GM12872 (cell line): ENCODE data around the gene TMEM167A.

Experiments
- TF ChIP-seq, protein P1 (sequence below): IDR thresholded peaks from 3 replicates; pipeline ENCODE4 v1.5.1; 2011; ENCODE audit warnings: low read depth, mild to moderate bottlenecking, low read length, moderate library complexity; ENCODE audit not compliant: insufficient read depth

TMEM167A gene, protein sequence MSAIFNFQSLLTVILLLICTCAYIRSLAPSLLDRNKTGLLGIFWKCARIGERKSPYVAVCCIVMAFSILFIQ

DNA sequence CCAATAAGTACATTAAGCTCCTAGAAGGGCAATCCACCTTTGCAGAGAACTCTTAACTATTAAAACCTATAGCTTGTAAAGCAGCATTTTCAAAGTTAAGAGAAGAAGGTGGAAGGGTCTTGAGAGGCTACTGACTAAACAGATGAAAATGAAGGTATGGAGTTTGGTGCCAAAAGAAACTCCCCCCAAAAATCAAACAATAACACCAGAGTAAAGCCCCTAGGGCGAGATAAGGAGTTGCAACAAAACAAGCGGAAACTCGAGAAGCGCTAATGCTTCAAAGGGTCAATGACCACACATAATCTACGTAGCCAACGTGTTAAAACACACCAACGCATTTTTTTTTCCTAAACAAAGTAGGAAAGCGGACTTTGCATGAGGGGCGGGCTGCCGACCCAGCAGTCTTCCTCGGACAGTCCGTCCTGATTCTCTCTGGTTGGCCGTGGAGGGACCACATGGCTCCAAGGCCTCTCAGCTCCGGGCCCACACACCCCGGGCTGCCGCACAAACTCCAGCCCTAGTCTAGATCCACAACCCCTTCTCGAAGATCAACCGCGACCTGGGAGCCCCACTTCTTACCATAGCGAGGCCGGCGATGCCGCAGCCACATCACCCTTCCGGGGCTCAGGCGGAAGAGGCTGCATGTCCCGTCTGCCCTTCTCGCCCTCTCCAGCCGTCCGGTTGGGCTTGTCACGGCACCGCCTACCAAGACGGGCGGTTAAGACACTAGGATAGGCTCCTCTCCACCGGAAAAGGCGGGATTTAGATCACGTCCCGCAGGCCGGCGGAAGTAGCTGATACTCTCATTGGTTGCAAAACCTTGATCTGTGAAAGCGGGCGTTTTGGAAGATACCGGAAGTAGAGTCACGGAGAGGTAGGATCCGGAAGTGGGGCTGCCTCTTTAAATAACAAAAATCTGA is at the start of gene TMEM167A, which contains the start of gene XRCC4:
TMEM167A (minus strand) TSS at position 653 of the 920 bp plus-strand sequence; CDS start at position 582, 71 bp downstream.
XRCC4 (plus strand) TSS at position 806 of the 920 bp plus-strand sequence. CDS start 27,373 bp downstream, outside the sequence.
- TF ChIP-seq, protein P1, sequence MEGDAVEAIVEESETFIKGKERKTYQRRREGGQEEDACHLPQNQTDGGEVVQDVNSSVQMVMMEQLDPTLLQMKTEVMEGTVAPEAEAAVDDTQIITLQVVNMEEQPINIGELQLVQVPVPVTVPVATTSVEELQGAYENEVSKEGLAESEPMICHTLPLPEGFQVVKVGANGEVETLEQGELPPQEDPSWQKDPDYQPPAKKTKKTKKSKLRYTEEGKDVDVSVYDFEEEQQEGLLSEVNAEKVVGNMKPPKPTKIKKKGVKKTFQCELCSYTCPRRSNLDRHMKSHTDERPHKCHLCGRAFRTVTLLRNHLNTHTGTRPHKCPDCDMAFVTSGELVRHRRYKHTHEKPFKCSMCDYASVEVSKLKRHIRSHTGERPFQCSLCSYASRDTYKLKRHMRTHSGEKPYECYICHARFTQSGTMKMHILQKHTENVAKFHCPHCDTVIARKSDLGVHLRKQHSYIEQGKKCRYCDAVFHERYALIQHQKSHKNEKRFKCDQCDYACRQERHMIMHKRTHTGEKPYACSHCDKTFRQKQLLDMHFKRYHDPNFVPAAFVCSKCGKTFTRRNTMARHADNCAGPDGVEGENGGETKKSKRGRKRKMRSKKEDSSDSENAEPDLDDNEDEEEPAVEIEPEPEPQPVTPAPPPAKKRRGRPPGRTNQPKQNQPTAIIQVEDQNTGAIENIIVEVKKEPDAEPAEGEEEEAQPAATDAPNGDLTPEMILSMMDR = no peak

DNA sequence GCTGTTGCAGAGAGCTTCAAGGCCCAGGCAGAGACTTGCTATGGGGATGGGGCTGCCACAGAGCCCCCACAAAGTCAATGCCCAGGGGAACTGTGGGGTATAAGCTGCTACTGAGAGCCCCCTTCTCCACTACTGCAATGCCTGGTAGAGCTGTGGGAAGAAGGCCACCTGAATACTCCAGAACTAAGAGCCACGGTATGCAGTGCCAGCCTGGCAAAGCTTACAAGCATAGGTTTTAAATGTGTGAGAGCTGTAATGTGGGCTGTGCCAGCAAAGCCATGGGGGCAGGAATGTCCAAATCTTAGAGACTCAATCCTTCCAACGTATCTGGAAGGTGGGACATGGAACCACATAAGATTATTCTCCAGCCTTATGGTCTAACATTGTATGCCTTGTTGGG is 49.3 kb upstream of the TMEM167A start:
- TF ChIP-seq, protein P1 = no peak

DNA sequence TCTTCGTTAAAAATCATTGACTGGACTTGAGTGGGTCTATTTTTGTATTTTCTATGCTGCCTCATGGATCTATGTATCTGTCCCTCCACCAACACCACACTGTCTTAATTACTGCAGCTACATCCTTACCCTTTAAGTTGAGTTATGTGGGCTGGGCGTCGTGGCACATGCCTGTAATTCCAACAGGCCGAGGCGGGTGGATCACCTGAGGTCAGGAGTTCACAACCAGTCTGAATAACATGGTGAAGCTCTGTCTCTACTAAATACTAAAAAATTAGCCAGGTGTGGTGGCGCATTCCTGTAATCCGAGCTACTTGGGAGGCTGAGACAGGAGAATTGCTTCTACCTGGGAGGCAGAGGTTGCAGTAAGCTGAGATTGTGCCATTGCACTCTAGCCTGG is 48.4 kb upstream of the TMEM167A start:
- TF ChIP-seq, protein P1 = no peak

DNA sequence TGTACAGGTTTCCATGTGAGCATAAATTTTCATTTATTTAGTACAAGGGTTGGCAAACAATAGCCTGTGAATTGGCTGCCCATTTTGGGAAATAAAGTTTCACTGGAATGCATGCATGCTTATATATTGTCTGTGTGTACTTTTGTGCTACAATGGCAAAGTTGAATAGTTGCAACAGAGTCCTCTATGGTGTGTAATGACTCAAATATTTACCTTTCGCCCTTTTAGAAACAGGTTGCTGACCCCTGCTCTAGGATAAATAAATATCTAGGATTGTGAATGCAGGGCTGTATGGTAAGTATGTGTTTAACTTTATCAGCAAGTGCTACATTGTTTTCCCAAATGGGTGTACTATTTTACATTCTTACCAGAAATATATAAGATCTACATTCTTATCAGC is 47.4 kb upstream of the TMEM167A start:
- TF ChIP-seq, protein P1 = no peak

DNA sequence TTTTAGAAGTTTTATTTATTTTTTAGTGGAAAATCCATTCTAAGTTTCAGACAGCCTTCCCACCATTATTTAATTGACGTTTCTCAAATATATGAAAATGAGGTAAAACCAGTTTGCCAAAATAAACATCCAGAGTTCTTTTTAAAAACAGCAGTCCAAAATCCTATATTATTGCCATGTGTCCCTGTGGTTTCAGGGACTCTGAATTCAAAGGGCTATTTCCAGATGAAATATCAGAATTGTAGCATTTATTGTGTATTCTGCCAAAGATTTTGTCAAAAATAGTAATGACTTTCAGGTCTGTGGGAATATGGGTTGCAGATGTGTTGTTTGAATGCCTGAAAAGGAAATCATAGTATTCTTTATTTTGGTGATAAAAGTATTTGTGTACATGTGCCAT is 41.8 kb upstream of the TMEM167A start:
- TF ChIP-seq, protein P1 = no peak

DNA sequence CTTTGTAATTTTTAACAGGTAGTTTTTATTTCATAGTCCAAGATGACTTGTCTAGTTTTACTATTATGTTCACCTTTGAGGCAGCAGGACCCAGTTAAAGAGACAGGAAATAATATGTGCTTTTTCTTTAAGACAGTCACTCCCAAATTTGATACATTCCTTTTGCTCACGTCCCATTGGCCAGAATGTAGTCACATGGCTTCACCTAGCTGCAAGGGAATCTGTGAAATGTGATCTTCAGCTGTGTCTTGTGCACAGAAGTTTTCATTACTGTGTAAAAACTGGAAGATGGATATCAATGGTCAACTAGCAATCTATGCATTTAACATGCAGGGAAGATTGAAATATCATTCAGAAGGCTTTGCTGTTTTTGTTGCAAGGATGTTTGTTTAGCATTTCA is 41.3 kb upstream of the TMEM167A start:
- TF ChIP-seq, protein P1 = no peak

DNA sequence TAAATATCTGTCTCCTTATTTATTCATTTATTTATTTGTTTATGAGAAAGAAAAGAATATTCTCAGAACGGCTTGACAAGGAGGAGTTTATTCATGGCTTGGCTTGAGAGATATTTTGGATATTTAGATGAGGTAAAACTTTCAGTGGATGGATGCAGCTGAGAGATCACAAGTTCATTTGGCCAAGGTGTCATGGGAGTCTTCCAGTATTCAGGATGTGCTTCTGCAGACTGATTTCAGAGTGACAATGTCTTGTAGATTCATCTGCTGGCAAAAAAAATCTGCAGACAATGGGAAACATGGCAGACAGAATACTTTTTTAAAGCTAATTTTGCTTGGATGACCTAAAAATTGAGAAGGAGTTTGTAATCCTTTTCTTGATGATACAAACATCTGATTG is 38.6 kb upstream of the TMEM167A start:
- TF ChIP-seq, protein P1 = no peak
